ENCODE data around the gene CEBPZ.
"Not testable (repeated sequence)": the region's sequence is repeated elsewhere in the genome, so short reads cannot be mapped to it uniquely, and the experiment has no call there.

Gene CEBPZ

DNA sequence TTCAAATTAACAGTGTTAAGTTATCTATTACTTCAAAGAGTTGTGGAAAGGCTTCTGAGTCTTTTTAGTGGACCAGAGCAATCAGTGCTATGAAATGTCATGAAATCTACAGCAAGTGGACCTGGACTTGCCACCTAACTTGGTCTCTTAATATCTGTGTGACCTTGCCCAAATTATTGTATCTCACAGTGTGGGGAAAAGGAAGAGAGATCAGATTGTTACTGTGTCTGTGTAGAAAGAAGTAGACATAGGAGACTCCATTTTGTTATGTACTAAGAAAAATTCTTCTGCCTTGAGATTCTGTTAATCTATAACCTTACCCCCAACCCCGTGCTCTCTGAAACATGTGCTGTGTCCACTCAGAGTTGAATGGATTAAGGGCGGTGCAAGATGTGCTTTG, 6.3 kb downstream of the CEBPZ start:
- ATAC-seq = not testable (repeated sequence)

DNA sequence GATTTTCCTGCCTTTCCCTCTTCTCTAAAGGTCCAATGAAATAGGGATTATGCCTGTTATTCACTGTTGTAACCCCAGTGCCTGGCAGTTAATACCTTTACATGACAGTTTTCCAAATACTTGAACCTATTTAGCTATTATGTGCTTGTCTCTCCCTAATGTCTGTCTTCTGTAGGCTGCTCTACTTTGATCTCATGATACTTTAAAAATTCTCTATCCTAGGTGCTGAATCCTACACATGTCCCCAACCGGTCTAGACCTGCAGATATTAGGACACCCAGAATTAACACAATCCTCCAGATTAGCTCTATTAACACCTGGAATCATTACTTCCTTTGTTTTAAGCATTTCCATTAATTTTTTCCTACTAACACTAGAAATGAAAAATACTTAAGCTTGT, 7.3 kb downstream of the CEBPZ start:
- TF ChIP-seq BACH2 (CRISPR knock-in tag; IDR thresholded peaks at IDR 0.05; ENCODE audit: borderline replicate concordance) = no peak
- TF ChIP-seq ZC3H10 (CRISPR knock-in tag; IDR thresholded peaks at IDR 0.05) = no peak
- TF ChIP-seq OSR1 (CRISPR knock-in tag; IDR thresholded peaks at IDR 0.05) = no peak
- TF ChIP-seq ZNF70 (CRISPR knock-in tag; IDR thresholded peaks at IDR 0.05) = no peak
- TF ChIP-seq, protein P1, sequence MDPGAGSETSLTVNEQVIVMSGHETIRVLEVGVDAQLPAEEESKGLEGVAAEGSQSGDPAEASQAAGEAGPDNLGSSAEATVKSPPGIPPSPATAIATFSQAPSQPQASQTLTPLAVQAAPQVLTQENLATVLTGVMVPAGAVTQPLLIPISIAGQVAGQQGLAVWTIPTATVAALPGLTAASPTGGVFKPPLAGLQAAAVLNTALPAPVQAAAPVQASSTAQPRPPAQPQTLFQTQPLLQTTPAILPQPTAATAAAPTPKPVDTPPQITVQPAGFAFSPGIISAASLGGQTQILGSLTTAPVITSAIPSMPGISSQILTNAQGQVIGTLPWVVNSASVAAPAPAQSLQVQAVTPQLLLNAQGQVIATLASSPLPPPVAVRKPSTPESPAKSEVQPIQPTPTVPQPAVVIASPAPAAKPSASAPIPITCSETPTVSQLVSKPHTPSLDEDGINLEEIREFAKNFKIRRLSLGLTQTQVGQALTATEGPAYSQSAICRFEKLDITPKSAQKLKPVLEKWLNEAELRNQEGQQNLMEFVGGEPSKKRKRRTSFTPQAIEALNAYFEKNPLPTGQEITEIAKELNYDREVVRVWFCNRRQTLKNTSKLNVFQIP (CRISPR knock-in tag; IDR thresholded peaks at IDR 0.05; ENCODE audit: borderline replicate concordance, low read depth) = no peak
- no peak for TF ChIP-seq GLIS3 (CRISPR knock-in tag; IDR thresholded peaks at IDR 0.05)
- ATAC-seq = no peak

DNA sequence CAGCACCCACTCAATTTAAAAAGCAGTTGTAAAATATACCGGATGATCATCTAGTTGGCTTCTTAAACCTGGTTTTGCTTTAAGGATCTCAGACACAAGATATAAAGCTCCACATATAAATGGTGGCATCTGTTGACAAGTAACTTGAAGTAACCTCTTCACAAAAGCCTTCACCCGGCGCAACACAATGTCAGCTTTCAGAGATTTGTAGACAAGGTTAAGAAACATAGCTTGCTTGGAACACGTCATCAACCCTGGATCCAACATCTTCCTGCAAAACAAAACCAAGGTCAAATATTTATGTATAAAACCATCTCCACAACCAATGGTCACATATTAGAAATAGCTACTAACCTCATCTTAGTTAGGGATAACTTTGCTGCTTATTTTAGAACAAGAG, 8.3 kb downstream of the CEBPZ start:
- ATAC-seq = no peak
- TF ChIP-seq, protein P1 (CRISPR knock-in tag; IDR thresholded peaks at IDR 0.05; ENCODE audit: borderline replicate concordance, low read depth) = no peak
- TF ChIP-seq OSR1 (CRISPR knock-in tag; IDR thresholded peaks at IDR 0.05) (no peak), SNAI2 (CRISPR knock-in tag; IDR thresholded peaks at IDR 0.05) (no peak), TCF4 (CRISPR knock-in tag; IDR thresholded peaks at IDR 0.05; ENCODE audit: borderline replicate concordance) (no peak), BACH2 (CRISPR knock-in tag; IDR thresholded peaks at IDR 0.05; ENCODE audit: borderline replicate concordance) (no peak), ZFP30 (CRISPR knock-in tag; IDR thresholded peaks at IDR 0.05) (no peak)
- TF ChIP-seq, protein P2, sequence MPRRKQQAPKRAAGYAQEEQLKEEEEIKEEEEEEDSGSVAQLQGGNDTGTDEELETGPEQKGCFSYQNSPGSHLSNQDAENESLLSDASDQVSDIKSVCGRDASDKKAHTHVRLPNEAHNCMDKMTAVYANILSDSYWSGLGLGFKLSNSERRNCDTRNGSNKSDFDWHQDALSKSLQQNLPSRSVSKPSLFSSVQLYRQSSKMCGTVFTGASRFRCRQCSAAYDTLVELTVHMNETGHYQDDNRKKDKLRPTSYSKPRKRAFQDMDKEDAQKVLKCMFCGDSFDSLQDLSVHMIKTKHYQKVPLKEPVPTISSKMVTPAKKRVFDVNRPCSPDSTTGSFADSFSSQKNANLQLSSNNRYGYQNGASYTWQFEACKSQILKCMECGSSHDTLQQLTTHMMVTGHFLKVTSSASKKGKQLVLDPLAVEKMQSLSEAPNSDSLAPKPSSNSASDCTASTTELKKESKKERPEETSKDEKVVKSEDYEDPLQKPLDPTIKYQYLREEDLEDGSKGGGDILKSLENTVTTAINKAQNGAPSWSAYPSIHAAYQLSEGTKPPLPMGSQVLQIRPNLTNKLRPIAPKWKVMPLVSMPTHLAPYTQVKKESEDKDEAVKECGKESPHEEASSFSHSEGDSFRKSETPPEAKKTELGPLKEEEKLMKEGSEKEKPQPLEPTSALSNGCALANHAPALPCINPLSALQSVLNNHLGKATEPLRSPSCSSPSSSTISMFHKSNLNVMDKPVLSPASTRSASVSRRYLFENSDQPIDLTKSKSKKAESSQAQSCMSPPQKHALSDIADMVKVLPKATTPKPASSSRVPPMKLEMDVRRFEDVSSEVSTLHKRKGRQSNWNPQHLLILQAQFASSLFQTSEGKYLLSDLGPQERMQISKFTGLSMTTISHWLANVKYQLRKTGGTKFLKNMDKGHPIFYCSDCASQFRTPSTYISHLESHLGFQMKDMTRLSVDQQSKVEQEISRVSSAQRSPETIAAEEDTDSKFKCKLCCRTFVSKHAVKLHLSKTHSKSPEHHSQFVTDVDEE (CRISPR knock-in tag; IDR thresholded peaks at IDR 0.05) = no peak
- TF ChIP-seq, protein P3, sequence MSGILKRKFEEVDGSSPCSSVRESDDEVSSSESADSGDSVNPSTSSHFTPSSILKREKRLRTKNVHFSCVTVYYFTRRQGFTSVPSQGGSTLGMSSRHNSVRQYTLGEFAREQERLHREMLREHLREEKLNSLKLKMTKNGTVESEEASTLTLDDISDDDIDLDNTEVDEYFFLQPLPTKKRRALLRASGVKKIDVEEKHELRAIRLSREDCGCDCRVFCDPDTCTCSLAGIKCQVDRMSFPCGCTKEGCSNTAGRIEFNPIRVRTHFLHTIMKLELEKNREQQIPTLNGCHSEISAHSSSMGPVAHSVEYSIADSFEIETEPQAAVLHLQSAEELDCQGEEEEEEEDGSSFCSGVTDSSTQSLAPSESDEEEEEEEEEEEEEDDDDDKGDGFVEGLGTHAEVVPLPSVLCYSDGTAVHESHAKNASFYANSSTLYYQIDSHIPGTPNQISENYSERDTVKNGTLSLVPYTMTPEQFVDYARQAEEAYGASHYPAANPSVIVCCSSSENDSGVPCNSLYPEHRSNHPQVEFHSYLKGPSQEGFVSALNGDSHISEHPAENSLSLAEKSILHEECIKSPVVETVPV (CRISPR knock-in tag; IDR thresholded peaks at IDR 0.05) = no peak
- TF ChIP-seq, protein P4, sequence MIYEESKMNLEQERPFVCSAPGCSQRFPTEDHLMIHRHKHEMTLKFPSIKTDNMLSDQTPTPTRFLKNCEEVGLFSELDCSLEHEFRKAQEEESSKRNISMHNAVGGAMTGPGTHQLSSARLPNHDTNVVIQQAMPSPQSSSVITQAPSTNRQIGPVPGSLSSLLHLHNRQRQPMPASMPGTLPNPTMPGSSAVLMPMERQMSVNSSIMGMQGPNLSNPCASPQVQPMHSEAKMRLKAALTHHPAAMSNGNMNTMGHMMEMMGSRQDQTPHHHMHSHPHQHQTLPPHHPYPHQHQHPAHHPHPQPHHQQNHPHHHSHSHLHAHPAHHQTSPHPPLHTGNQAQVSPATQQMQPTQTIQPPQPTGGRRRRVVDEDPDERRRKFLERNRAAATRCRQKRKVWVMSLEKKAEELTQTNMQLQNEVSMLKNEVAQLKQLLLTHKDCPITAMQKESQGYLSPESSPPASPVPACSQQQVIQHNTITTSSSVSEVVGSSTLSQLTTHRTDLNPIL (CRISPR knock-in tag; IDR thresholded peaks at IDR 0.05; ENCODE audit: low read depth) = no peak

DNA sequence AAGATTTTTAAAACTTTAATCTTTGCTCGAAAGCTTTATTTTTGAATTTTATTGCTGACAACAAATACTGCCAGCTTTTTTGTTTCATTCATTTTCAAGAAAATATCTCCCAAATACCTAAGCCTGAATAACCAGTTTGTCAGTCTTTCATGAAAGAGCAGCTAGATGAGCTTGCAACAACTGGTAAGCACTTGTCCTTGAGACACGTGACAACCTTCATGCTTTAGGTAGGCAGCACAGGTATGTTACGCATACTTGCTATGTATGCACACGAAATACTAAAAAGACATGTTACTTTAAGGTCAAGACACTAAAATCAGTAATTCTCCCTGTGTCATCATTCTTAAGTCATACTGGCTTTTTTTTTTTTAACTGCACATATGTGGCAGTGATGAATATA, 12.3 kb downstream of the CEBPZ start:
- TF ChIP-seq, protein P4 (CRISPR knock-in tag; IDR thresholded peaks at IDR 0.05; ENCODE audit: low read depth) = no peak
- TF ChIP-seq ZNF565 (CRISPR knock-in tag; conservative IDR thresholded peaks at IDR 0.05; ENCODE audit: low read depth) = no peak
- TF ChIP-seq ARNTL (CRISPR knock-in tag; IDR thresholded peaks at IDR 0.05; ENCODE audit: borderline replicate concordance, low read depth) = no peak
- TF ChIP-seq ZC3H10 (CRISPR knock-in tag; IDR thresholded peaks at IDR 0.05) = no peak
- TF ChIP-seq PPARA (CRISPR knock-in tag; IDR thresholded peaks at IDR 0.05; ENCODE audit: borderline replicate concordance) = no peak
- no peak for TF ChIP-seq BACH2 (CRISPR knock-in tag; IDR thresholded peaks at IDR 0.05; ENCODE audit: borderline replicate concordance)
- TF ChIP-seq, protein P2 (CRISPR knock-in tag; IDR thresholded peaks at IDR 0.05) = no peak
- no peak for TF ChIP-seq TCF4 (CRISPR knock-in tag; IDR thresholded peaks at IDR 0.05; ENCODE audit: borderline replicate concordance)
- TF ChIP-seq RARB (CRISPR knock-in tag; IDR thresholded peaks at IDR 0.05) = no peak
- no peak for TF ChIP-seq TOX (CRISPR knock-in tag; IDR thresholded peaks at IDR 0.05; ENCODE audit: borderline replicate concordance)
- TF ChIP-seq, protein P3 (CRISPR knock-in tag; IDR thresholded peaks at IDR 0.05) = no peak
- no peak for TF ChIP-seq GLIS3 (CRISPR knock-in tag; IDR thresholded peaks at IDR 0.05)
- TF ChIP-seq ZFP3 (CRISPR knock-in tag; IDR thresholded peaks at IDR 0.05) = no peak
- no peak for ATAC-seq

All from SK-N-SH treated with all-trans-retinoic acid at 6 μM for 48 hours (cell line).